HG02870 (cell line): ENCODE measurements around the gene LRBA.

Experiments
- ATAC-seq: cut with Tn5 transposase; IDR thresholded peaks from one replicate; pipeline ENCODE4 v1.9.1; 2021; ENCODE audit warnings: mild to moderate bottlenecking, moderate library complexity; ENCODE audit not compliant: unreplicated experiment

Gene LRBA

GRCh38 chr4:150302553-150302952 is 712.5 kb downstream of the LRBA start:
- ATAC-seq = no peak

GRCh38 chr4:150299816-150300215 is 715.3 kb downstream of the LRBA start:
- ATAC-seq = no peak

GRCh38 chr4:150297861-150298474 is 717.1 kb downstream of the LRBA start:
- peak; percentile 63 for ATAC-seq

GRCh38 chr4:150289881-150290280 is 725.2 kb downstream of the LRBA start:
- no peak for ATAC-seq

GRCh38 chr4:150289198-150289597 is 725.9 kb downstream of the LRBA start:
- ATAC-seq = no peak

GRCh38 chr4:150286656-150287055 is 728.4 kb downstream of the LRBA start:
- ATAC-seq = no peak

- ATAC-seq = no peak
These were observed 731.4 kb downstream of the LRBA start for GRCh38 chr4:150283689-150284088.

GRCh38 chr4:150280975-150281374 is 734.1 kb downstream of the LRBA start:
- ATAC-seq = no peak

GRCh38 chr4:150280081-150280895 is 734.8 kb downstream of the LRBA start:
- no peak for ATAC-seq

GRCh38 chr4:150278206-150278605 is 736.9 kb downstream of the LRBA start:
- no peak for ATAC-seq

- ATAC-seq = no peak
These were observed 746.6 kb downstream of the LRBA start for GRCh38 chr4:150268444-150268843.

GRCh38 chr4:150265806-150266205 is 749.3 kb downstream of the LRBA start:
- no peak for ATAC-seq

- ATAC-seq = no peak
These were observed 750.4 kb downstream of the LRBA start for GRCh38 chr4:150264595-150265161.

- no peak for ATAC-seq
These were observed 752.5 kb downstream of the LRBA start for GRCh38 chr4:150262611-150263010.

GRCh38 chr4:150261571-150261970 is 753.5 kb downstream of the LRBA start:
- ATAC-seq = no peak

GRCh38 chr4:150259861-150260567 is 755.1 kb downstream of the LRBA start:
- no peak for ATAC-seq

- ATAC-seq = no peak
These were observed 756.5 kb downstream of the LRBA start for GRCh38 chr4:150258569-150258968.

GRCh38 chr4:150256841-150257730 is 758.0 kb downstream of the LRBA start:
- ATAC-seq = no peak

- ATAC-seq = no peak
These were observed 758.9 kb downstream of the LRBA start for GRCh38 chr4:150256225-150256620.

GRCh38 chr4:150255610-150256224 is 759.4 kb downstream of the LRBA start:
- no peak for ATAC-seq
